GM19351 (cell line): Measurements from ENCODE around the gene ANTXR2.

Experiments
- ATAC-seq: cut with Tn5 transposase; IDR thresholded peaks from one replicate; pipeline ENCODE4 v1.9.1; 2021; ENCODE audit warnings: mild to moderate bottlenecking, moderate library complexity; ENCODE audit not compliant: unreplicated experiment

The ANTXR2 gene

DNA sequence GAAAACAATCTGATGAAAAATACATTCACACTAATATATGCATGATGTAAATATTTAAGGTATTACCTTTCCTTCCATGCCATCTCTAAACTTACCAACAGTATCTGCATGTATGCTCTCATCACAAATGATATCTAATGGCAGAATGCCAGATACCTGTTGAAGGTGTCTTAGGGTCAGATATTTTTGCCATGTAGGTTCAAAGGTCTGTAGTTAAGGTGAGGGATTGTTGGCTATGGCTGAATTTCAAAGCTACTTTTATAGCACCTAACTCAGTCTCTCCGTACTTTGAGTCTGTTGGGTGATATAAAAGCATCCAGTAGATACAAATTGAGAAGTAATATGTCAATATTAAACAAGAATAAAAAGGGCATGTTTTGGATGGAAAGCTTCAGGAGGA is 19.8 kb upstream of the ANTXR2 start:
- no peak for ATAC-seq

GRCh38 chr4:80092088-80092487 is 19.1 kb upstream of the ANTXR2 start:
- no peak for ATAC-seq

- ATAC-seq, result no peak
Observed at GRCh38 chr4:80091688-80092087, 18.7 kb upstream of the ANTXR2 start.

GRCh38 chr4:80091184-80091583 is 18.2 kb upstream of the ANTXR2 start:
- no peak for ATAC-seq

DNA sequence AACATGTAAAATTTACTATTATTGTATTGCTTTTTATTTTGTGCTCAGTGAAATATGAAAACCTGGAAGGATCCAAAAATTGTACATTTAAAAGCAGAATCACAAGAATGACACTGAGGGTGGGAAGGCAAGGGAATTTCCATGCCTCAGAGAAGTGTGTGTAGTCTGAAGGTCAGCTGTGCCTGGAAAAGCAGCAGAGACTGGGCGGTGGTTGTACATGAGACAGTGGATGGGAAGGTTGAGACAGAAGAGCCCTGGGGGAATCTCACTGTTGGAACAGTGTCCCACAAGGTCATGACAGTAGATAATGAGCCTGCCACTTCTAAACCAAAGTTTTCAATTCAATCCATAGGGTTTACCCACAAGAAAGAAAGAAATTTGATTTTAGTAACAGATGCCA is 17.1 kb upstream of the ANTXR2 start:
- no peak for ATAC-seq

DNA sequence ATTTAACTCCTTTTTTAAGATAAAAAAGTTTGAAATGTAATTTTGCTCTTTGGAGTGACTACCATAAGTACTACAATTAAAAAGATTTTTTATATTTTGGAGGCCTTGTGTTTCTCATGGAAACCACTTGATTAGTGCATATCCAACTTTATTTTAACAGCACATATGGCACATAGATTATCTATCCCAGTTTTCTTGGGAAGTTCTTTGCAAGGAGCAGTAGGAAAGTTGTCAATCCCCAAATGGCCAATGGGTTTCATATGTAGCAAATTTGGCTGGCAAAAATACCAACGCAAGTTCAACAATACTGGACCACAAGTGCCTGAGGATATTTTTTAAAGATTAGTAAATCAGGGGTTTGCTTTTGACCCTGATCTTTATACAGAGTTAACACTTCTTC is 15.4 kb upstream of the ANTXR2 start:
- no peak for ATAC-seq

DNA sequence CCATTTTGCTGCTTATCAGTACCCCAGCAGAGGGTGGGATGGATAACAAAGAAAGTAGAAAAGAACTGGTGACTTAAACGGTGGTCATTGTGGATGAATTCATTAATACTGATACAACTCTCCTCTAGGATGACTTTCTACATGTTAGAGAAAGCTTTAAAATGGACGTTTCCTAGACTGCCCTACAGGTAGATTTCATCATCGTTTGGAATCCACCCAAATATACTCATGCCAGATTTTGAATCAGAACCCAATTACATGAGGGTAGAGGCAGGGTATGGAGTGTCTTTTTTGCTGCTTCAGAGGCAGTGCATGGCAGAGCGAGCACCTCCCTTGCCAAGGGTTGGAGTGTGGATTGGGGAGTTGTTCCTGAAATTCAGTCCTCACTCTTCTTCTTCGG is 13.3 kb upstream of the ANTXR2 start:
- no peak for ATAC-seq

DNA sequence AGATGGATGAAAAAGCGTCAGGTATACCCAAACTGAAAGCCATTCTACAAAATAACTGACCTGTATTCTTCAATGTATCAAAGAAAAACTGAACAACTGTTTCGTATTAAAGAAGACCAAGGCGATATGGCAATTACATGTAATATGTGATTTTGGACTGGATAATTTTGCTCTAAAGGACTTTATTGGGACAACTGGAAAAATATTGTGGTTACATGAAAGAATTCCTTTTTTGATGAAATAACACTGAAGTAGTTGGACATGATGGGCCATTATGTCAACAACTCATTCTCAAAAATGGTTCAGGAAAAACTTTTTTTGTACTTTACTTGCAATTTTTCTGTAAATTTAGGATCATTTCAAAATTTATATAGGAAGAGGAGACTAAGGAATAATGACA is 12.1 kb upstream of the ANTXR2 start:
- no peak for ATAC-seq

GRCh38 chr4:80082693-80083092 is 9.7 kb upstream of the ANTXR2 start:
- ATAC-seq, result no peak

GRCh38 chr4:80081566-80081965 is 8.5 kb upstream of the ANTXR2 start:
- no peak for ATAC-seq

- ATAC-seq, result no peak
Observed at GRCh38 chr4:80079255-80079923, 6.4 kb upstream of the ANTXR2 start.

DNA sequence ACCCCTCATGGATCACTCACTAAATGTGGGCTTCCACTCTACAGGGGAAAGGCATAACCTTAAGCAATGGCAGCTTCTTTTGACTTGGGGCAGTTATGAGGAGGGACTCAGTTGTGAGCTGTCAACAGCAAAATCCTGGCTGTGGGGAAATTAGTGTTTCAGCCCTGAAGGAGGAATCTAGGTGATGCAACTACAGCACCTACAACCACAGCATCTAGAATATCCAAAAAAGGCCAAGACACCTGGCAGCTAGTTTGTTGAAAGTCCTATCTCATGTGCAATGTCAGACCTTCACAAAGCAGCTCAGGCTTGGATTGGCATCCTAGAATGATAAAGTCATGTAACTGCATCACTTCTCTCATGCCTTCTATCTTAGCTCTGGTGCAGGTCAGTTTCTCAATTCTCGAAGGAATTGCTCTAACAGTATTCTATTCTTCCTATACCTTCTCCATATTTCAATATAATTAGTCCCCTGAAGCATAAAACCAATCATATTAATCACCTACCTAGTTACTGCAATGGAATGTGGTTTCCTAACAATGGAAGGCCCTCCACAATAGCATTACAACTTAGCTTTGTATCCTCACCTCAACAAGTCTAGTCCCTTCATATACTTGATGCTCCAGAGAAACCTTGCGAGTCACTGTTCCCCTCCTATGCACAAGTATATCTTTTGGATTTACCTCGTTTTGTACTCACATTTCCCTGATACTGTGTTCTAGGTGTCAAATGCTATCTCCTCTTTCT is 5.5 kb upstream of the ANTXR2 start:
- ATAC-seq, result no peak

- ATAC-seq, result no peak
Observed at GRCh38 chr4:80077639-80078038, 4.6 kb upstream of the ANTXR2 start.

GRCh38 chr4:80076681-80077080 is 3.7 kb upstream of the ANTXR2 start:
- no peak for ATAC-seq

DNA sequence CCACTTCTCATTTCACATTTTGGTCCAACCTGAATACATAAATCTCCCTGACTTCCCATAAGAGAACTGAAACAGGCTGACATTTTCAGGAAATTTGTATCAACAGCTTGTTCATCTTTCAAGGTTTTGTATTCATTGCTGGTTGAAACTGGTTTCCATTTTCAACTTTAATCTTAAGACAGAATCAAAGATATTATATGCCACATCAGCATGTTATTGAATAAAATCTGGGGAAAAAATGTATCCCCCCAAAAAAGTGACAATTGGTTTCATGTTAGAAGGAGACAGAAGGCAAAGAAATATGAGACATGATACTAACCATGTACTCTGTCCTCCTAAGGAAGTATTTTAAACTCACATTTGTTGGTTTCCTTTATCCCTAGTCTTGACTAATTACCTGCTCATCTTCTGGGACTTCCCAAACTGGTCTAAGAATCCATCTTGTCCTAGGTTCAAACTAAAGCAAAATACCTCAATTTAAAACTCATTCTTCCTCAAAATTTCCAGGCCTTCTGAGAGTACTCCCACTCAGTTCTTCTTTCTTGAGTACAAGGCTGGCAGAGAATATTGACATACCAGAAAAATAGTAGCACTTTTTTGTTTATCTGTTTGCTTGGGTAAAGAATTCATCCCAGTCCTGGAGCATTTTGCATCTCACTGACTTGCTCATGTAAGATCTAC is 3.1 kb upstream of the ANTXR2 start:
- ATAC-seq, result no peak

GRCh38 chr4:80074651-80075050 is 1.6 kb upstream of the ANTXR2 start:
- no peak for ATAC-seq

- ATAC-seq, result no peak
Observed at GRCh38 chr4:80074069-80074468, 1.0 kb upstream of the ANTXR2 start.

DNA sequence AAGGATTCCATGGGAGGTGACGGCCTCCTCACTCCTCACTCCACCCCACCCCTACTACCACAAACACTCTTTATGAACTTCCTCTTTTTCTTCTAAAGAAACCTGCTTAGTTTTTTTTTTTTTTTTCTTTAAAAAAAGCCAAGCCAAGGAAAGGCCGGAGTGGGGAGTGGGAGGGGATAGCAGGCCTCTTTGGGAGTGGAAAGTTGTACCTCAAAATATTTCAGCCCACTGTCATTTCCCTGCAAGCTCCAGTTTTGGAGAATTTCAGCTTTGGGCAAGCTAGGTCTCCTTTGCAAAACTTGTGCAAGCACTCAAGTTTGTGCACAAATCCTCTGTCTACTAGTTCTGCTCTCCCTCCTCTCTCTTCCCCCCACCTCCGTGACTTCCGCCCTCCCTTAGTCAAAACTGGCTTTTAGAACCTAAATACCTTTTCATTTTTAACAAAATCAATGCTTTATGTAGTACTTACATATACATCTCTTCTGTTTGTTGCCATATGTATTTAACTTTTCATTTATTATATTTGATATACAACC is 512 bp upstream of the ANTXR2 start:
- peak; percentile 50 for ATAC-seq

DNA sequence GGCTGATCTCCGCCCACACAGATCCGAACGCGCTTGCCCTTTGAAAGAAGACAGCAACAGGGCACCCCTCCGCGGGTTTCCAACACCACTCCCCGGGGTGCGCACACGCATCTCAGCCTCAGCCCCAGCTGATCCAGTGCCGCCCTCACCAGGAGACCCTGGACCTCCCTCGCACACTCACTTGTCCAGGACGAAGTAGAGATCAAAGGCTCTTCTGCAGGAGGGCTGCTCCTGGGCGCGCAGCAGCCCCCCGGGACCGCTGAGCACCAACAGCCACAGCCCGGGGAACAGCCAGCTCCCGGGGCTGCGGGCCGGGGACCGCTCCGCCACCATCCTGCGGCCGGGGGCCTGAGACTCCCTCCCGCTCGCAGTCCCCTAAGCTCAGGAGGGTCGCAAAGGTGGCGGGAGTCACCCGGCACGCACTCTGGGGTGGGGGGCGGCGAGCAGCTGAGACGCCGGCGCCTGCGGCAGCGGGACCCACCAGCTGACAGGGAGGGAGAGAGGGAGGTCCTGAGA is 743 bp downstream of the ANTXR2 start:
- ATAC-seq, result peak; percentile 25

- no peak for ATAC-seq
Observed at GRCh38 chr4:80071604-80072227, 1.3 kb downstream of the ANTXR2 start.
